Neural progenitor cell (in vitro differentiated cells): ENCODE measurements around the gene MOV10L1.
A peak's percentile ranks its signal among the peaks of the same experiment; 100 is the strongest.

Experiments used
- EZH2 ChIP-seq: fragments of 200-600 bp; sonication (generic); IDR thresholded peaks from 2 replicates; pipeline ENCODE4 v1.6.1; 2017; ENCODE audit warnings: antibody characterized with exemption, mild to moderate bottlenecking, moderate library complexity
- TF ChIP-seq, protein P1 (sequence below): fragments of 200-600 bp; sonication (generic); IDR thresholded peaks from 2 replicates; pipeline ENCODE4 v1.5.1; 2017; ENCODE audit warnings: antibody characterized with exemption, mild to moderate bottlenecking

DNA sequence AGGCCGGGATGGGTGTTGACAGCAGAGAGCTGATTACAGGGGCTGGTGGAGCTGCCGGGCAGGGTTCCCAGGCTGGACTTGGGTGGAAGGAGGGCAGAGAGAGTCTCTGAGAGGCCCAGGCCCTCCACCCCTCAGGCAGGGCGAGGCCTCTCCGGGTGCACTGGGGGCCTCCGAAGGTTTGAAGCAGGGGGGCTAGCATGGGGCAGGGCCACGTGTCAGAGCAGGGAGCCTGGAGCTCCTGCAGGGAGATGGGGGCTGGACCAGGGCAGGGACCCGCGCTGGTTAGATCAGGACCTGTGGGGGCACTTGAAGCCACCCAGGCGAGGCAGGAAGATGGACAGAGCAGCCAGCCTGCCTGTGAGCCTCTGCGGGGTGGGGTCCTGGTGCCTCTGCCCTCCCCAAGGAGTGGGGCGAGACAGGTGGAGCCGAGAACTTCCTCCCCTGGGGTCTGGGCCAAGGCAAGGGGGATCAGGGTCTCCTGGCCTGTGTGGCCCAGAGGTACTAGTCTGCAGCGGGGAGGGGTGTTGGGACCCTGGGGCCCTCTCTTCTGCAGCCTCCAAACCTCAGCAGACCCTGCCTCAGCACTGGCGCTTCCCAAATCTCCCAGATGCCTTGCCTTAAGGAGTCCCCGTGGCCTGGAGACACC, 81.6 kb downstream of the MOV10L1 start:
- TF ChIP-seq, protein P1, sequence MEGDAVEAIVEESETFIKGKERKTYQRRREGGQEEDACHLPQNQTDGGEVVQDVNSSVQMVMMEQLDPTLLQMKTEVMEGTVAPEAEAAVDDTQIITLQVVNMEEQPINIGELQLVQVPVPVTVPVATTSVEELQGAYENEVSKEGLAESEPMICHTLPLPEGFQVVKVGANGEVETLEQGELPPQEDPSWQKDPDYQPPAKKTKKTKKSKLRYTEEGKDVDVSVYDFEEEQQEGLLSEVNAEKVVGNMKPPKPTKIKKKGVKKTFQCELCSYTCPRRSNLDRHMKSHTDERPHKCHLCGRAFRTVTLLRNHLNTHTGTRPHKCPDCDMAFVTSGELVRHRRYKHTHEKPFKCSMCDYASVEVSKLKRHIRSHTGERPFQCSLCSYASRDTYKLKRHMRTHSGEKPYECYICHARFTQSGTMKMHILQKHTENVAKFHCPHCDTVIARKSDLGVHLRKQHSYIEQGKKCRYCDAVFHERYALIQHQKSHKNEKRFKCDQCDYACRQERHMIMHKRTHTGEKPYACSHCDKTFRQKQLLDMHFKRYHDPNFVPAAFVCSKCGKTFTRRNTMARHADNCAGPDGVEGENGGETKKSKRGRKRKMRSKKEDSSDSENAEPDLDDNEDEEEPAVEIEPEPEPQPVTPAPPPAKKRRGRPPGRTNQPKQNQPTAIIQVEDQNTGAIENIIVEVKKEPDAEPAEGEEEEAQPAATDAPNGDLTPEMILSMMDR = no peak
- peak; percentile 5 for TF ChIP-seq EZH2
